ENCODE measurements around the gene PSMB7.

The PSMB7 gene

DNA sequence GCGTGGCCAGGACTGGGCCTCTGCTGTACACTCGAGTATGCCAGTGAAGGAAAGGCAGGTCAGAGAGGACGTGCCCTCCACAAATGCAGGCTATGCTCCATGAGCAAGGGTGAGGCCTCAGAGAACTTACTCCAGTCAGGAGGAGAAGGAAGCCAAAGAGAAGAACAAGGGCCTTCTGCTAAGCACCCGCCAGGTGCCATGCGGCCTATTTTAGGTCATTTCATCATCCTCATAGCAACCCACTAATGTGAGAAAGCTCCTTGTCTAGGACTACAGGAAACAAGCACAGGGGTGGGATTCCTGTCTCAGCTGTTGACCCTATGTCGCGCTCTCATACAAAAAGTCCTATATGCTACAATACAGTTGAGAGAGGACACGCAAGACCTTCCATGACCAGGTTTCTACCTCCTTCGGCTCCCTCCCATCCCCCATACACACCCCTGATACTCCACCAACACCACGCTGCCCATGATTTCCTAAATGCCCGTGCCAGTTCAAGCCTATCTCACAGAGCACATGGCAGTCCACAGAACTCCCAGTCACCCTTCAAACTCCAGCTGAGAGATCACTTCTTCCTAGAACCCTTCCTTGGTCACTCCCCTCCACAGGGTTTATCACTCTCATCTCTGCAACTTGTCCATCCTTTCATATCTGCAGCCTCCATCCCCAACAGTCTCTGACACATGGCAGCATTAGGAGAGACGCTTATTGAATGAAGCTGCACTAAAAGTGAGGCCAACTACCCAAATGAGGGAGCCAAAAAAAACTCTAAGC, 26.8 kb downstream of the PSMB7 start:
- POLR2A ChIA-PET = interaction anchor here (0.9 kb wide), 1 partner anchor 10 kb away, joined by 3 read pairs; no protein-coding TSS in a partner anchor
- Histone ChIP-seq H3K36me3 (ENCODE audit: control insufficient read depth in 2 of 2, insufficient read depth in 1 of 2, low read length in 2 of 2) (peaks cover 3 to 15% of the 10 kb centered on the region in 2 experiments; a peak in 1 of 3 replicates), H3K27ac (ENCODE audit: extremely low read depth, low read depth, low read length) (no peak overlapping the region), H3K4me1 (ENCODE audit: control insufficient read depth, insufficient read depth, low read length) (peaks cover 23% of the 10 kb centered on the region), H3K9me3 (ENCODE audit: control insufficient read depth, insufficient read depth, low read depth, low read length) (no peaks in the 10 kb centered on the region), H3K4me3 (ENCODE audit: low read depth, low read length) (no peak overlapping the region)
- no peak for TF ChIP-seq ZNF585B (tag by site-specific recombination; IDR thresholded peaks at IDR 0.05)
- no peak for TF ChIP-seq ZNF600 (tag by site-specific recombination; IDR thresholded peaks at IDR 0.05)
- no peak for TF ChIP-seq GLI4 (tag by site-specific recombination; IDR thresholded peaks at IDR 0.05)
- TF ChIP-seq ZNF266 (tag by site-specific recombination; IDR thresholded peaks at IDR 0.05; ENCODE audit: low read depth) = no peak
- no peak for TF ChIP-seq SCRT2 (tag by site-specific recombination; IDR thresholded peaks at IDR 0.05)
- no peak for TF ChIP-seq ZNF777 (tag by site-specific recombination; IDR thresholded peaks at IDR 0.05; ENCODE audit: borderline replicate concordance)
- no peak for TF ChIP-seq SALL2 (tag by site-specific recombination; IDR thresholded peaks at IDR 0.05; ENCODE audit: borderline replicate concordance)
- no peak for TF ChIP-seq ZEB2 (tag by site-specific recombination; IDR thresholded peaks at IDR 0.05)
- CTCF ChIA-PET = interaction anchor here (0.6 to 5.2 kb wide), 15 partner anchors 7 to 1273 kb away, joined by 3 to 26 read pairs (median 5); no protein-coding TSS in a partner anchor

DNA sequence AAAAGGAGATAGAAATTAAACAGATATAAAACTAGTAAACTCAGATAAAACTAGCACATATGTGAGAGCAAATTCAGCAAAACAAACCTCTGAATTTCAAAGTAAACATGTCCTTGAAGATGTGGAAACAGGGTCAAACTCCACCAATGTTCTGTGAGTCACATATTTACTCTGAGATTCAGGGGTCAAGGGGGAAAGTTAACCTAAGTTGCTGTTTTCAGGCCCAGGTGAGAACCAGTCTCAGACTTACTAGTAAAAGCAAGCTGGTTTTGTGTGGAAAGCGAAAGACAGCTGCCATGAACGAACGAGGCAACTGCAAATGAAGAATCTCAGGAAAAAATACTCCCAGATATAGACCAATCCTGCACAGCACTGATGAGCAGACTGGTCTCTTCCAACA, 29.0 kb downstream of the PSMB7 start:
- H3K9me3 ChIP-seq (ENCODE audit: control insufficient read depth, insufficient read depth, low read depth, low read length) = no peaks in the 10 kb centered on the region
- CTCF ChIA-PET = interaction anchor here (0.6 to 1.9 kb wide), 4 partner anchors 9 to 928 kb away, joined by 3 to 6 read pairs (median 4); no protein-coding TSS in a partner anchor

DNA sequence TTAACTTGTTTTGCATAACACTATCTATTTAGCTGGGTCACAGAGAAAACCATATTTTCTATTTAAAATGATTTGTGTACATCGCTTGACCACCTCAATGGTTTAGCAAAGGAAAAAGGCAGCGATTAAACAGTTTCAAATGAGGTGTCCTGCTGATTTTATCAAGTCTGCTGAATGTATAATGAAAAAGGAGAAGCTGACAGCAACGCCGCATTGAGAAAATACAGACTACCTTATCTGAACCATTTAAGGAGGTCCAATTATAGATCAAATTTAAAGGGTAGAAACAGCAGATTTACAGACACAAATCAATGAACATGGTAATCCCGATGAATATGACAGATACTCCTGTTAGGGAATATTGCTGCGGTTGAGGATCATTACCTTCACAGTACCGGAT, 29.6 kb downstream of the PSMB7 start:
- POLR2A ChIA-PET = no interaction called here
- no peak for TF ChIP-seq GLIS1 (tag by site-specific recombination; IDR thresholded peaks at IDR 0.05)
- peak; percentile 77 for TF ChIP-seq FEZF1 (tag by site-specific recombination; IDR thresholded peaks at IDR 0.05)
- TF ChIP-seq ZSCAN16 (tag by site-specific recombination; IDR thresholded peaks at IDR 0.05) = no peak
- TF ChIP-seq ZNF214 (tag by site-specific recombination; IDR thresholded peaks at IDR 0.05; ENCODE audit: borderline replicate concordance) = no peak
- TF ChIP-seq PRDM6 (tag by site-specific recombination; IDR thresholded peaks at IDR 0.05) = peak; percentile 60
- TF ChIP-seq ZIC2 (tag by site-specific recombination; IDR thresholded peaks at IDR 0.05) = no peak
- peak; percentile 60; the same call in 1 of the 2 replicates for TF ChIP-seq ZNF843 (tag by site-specific recombination; IDR thresholded peaks at IDR 0.05)
- TF ChIP-seq AEBP2 (tag by site-specific recombination; IDR thresholded peaks at IDR 0.05; ENCODE audit: borderline replicate concordance) = no peak
- TF ChIP-seq WT1 (tag by site-specific recombination; IDR thresholded peaks at IDR 0.05) = no peak
- peak; percentile 50; the same call in 1 of the 2 replicates for TF ChIP-seq ZNF600 (tag by site-specific recombination; IDR thresholded peaks at IDR 0.05)
- no peak for TF ChIP-seq ZNF785 (tag by site-specific recombination; IDR thresholded peaks at IDR 0.05)
- no peak for TF ChIP-seq ZNF530 (tag by site-specific recombination; IDR thresholded peaks at IDR 0.05; ENCODE audit: low read depth)
- no peak for TF ChIP-seq KLF16 (tag by site-specific recombination; IDR thresholded peaks at IDR 0.05)
- peak; percentile 42; the same call in 1 of the 2 replicates for TF ChIP-seq ZNF394 (tag by site-specific recombination; IDR thresholded peaks at IDR 0.05; ENCODE audit: borderline replicate concordance)
- CTCF ChIA-PET = interaction anchor here (0.6 to 1.2 kb wide), 3 partner anchors 9 to 929 kb away, joined by 3 to 5 read pairs (median 4); no protein-coding TSS in a partner anchor
- Histone ChIP-seq H3K9me3 (ENCODE audit: control insufficient read depth, insufficient read depth, low read depth, low read length) (no peaks in the 10 kb centered on the region), H3K4me1 (ENCODE audit: control insufficient read depth, insufficient read depth, low read length) (peaks cover 10% of the 10 kb centered on the region), H3K27ac (ENCODE audit: extremely low read depth, low read depth, low read length) (no peak overlapping the region), H3K4me3 (ENCODE audit: low read depth, low read length) (no peak overlapping the region), H3K36me3 (ENCODE audit: control insufficient read depth in 2 of 2, insufficient read depth in 1 of 2, low read length in 2 of 2) (peaks cover 8 to 35% of the 10 kb centered on the region in 2 experiments)

More for the DNA sequence above, 29.0 kb downstream of the PSMB7 start:
- H3K36me3 ChIP-seq (ENCODE audit: control insufficient read depth in 2 of 2, insufficient read depth in 1 of 2, low read length in 2 of 2) = peaks cover 8 to 32% of the 10 kb centered on the region in 2 experiments
- peaks cover 15% of the 10 kb centered on the region for H3K4me1 ChIP-seq (ENCODE audit: control insufficient read depth, insufficient read depth, low read length)
- H3K27ac ChIP-seq (ENCODE audit: extremely low read depth, low read depth, low read length) = no peak overlapping the region
- TF ChIP-seq PRDM1 (tag by site-specific recombination; IDR thresholded peaks at IDR 0.05) (0 out of 2 replicates have a peak, but pooled peaks have one; percentile 34), SETDB1 (IDR thresholded peaks at IDR 0.05; ENCODE audit: insufficient read length, low read length) (no peak)
- POLR2A ChIA-PET = no interaction called here
- H3K4me3 ChIP-seq (ENCODE audit: low read depth, low read length) = no peak overlapping the region

Measured in HEK293 (cell line).